Astrocyte of the cerebellum (primary cell): Measurements from ENCODE around the gene EME2.

Source experiments
- DNase-seq: peaks from one replicate; pipeline ENCODE4 v3.0.0-alpha.2; 2011; ENCODE audit warnings: low read depth
- H3K4me3 ChIP-seq: 2 replicates; pipeline ENCODE4 v1.5.1; 2011; ENCODE audit warnings: mild to moderate bottlenecking, low read depth, low read length, moderate library complexity
- CTCF ChIP-seq: IDR thresholded peaks from 2 replicates; pipeline ENCODE4 v1.5.1; 2012; ENCODE audit warnings: low read length, low read depth, moderate library complexity, mild to moderate bottlenecking; ENCODE audit errors: missing control alignments
- in situ Hi-C: cut with HindIII; loops from 2 replicates; pipeline ENCODE4 v1.10.0; 2017; ENCODE audit warnings: low sequenced_read_pairs

EME2 gene

GRCh38 chr16:1790261-1790610 is 17.6 kb downstream of the EME2 start:
- in situ Hi-C loops: no loop called here
- no peak for DNase-seq
- no peak for TF ChIP-seq CTCF
- H3K4me3 ChIP-seq: no peak overlapping the region

DNA sequence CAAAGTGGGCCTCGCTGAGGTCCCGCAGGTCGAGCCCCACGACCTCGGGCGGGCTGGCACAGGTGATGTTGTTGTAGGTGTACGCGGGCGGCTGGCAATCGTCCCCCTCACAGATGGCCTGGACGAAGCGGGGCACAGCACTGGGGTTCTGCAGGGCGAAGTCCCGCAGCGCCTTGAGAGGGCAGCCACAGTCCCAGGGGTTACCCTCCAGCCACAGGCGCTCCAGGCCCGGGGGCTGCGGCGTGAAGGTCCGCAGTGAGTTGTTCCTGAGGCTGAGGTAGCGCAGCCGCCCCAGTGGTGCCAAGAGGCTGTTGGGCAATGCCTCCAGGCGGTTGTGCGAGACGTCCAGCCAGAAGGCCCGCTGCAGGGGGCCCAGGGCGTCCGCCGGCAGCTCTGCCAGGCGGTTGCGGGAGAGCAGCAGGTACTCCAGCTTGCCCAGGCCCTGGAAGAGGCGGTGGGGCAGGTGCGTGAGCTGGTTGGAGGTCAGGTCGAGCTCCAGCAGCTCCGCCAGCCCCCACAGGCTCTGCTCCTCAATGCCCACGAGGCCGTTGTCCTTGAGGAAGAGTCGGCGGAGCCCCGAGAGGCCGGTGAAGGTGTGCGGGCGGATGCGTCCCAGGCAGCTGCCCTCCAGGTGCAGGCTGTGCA is 18.1 kb downstream of the EME2 start:
- DNase-seq: no peak
- in situ Hi-C loops: no loop called here
- TF ChIP-seq CTCF: no peak
- H3K4me3 ChIP-seq: no peak overlapping the region

GRCh38 chr16:1791256-1791942 is 18.8 kb downstream of the EME2 start:
- in situ Hi-C loops: no loop called here
- TF ChIP-seq CTCF: no peak
- no peak overlapping the region for H3K4me3 ChIP-seq
- no peak for DNase-seq

- in situ Hi-C loops: no loop called here
- no peak overlapping the region for H3K4me3 ChIP-seq
- no peak for DNase-seq
- TF ChIP-seq CTCF: no peak
These were observed 19.6 kb downstream of the EME2 start for GRCh38 chr16:1791943-1792812.

- in situ Hi-C loops: no loop called here
- H3K4me3 ChIP-seq: no peak overlapping the region
- TF ChIP-seq CTCF: no peak
- no peak for DNase-seq
These were observed 20.4 kb downstream of the EME2 start for GRCh38 chr16:1792836-1793577.

DNA sequence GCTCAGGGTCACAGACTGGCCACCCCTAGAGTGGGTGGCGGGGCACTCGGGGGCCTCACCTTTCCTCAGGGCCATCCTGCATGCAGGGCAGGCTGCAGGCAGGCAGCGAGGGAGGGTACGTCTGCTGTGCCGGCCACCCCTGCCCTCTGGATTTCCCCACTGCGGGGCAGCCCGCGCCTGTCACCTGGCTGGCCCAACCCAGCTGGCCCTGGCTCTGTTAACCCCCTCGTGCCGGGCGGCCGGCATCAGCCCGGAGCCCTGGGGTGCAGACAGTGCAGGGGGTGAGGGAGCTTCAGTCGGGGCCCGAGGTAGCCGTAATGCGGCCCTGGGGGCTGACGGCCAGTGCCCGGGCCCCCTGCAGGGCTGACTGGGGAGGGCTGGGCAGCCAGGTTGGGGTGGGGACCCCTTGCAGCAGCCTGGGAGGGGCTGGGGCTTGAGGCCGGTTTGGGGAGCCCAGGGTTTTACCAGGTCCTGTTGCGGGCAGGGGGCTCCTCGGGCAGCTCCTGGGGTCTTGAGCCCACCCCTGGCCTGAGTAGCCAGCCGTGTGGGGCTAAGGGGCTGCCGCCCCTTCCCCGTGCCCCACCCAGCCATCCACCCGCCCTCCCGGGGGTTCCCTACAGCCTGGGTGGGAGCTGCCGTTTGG is 21.1 kb downstream of the EME2 start, which contains the start of gene IGFALS:
TSS of gene IGFALS (minus strand) at position 128 of the 643 bp plus-strand sequence. CDS start at position 75, 53 bp downstream.
- in situ Hi-C loops: no loop called here
- DNase-seq: no peak
- no peak for TF ChIP-seq CTCF
- H3K4me3 ChIP-seq: no peak within 1 kb of the TSS
